ENCODE data around the gene ZNF12.

DNA sequence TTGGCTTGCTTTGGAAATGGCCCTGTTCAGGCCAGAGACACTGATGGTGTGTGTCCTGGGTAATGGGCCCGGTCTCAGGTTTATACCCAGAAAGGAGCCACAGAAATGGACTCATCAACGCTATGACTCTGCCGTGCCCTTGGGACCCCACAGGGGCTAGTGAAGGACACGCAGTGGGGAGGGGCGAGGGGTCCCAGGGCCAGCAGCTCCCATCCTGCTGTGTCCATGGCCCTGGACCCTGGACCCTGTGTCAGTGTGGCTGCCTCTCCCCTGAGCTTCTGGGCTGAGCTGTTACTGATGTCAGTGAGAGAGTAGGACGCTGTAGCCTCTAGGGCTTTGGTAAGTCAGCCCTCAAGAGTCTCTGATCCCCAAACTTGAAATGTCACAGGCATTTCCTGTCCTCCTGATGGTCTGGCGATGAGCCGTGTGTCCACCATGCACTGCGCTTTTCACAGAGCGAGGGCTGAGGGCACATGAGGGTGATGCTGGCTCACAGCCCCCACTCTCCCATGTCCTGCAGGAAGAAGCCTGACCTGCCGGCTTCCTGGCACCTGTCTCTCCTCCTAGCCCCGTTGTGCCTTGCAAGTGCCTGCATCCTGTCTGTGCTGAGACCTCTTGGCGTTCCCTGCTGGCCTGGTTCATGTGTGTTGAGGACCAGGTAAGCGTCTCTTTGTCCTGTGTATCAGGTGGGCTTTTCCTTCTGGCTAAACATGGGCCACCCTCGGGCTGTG lies 65.3 kb downstream of the ZNF12 start:
- TF ChIP-seq, protein P1, sequence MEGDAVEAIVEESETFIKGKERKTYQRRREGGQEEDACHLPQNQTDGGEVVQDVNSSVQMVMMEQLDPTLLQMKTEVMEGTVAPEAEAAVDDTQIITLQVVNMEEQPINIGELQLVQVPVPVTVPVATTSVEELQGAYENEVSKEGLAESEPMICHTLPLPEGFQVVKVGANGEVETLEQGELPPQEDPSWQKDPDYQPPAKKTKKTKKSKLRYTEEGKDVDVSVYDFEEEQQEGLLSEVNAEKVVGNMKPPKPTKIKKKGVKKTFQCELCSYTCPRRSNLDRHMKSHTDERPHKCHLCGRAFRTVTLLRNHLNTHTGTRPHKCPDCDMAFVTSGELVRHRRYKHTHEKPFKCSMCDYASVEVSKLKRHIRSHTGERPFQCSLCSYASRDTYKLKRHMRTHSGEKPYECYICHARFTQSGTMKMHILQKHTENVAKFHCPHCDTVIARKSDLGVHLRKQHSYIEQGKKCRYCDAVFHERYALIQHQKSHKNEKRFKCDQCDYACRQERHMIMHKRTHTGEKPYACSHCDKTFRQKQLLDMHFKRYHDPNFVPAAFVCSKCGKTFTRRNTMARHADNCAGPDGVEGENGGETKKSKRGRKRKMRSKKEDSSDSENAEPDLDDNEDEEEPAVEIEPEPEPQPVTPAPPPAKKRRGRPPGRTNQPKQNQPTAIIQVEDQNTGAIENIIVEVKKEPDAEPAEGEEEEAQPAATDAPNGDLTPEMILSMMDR (conservative IDR thresholded peaks at IDR 0.05 in 1 of 2, IDR thresholded peaks at IDR 0.05 in 1 of 2; ENCODE audit: extremely low read depth in 1 of 2, insufficient read depth in 1 of 2, low read depth in 1 of 2, low read length in 2 of 2), result no peak
- no peak for TF ChIP-seq EZH2 (IDR thresholded peaks at IDR 0.05; ENCODE audit: borderline replicate concordance, low read length)

All from mammary epithelial cell (primary cell).